GM18505 (cell line): ENCODE measurements around the gene CLDN6.

Experiments used
- ATAC-seq: cut with Tn5 transposase; IDR thresholded peaks from one replicate; pipeline ENCODE4 v1.9.1; 2021; ENCODE audit not compliant: unreplicated experiment
- POLR2A ChIP-seq: IDR thresholded peaks from 4 replicates; pipeline ENCODE4 v1.6.1; 2011; ENCODE audit warnings: borderline replicate concordance; ENCODE audit not compliant: insufficient read depth, insufficient read length; ENCODE audit errors: extremely low read depth

CLDN6 gene

GRCh38 chr16:2987833-2988232 lies 30.1 kb downstream of the CLDN6 start:
- no peak for ATAC-seq
- no peak for TF ChIP-seq POLR2A

GRCh38 chr16:2987286-2987685 lies 30.7 kb downstream of the CLDN6 start:
- ATAC-seq: no peak
- no peak for TF ChIP-seq POLR2A

DNA sequence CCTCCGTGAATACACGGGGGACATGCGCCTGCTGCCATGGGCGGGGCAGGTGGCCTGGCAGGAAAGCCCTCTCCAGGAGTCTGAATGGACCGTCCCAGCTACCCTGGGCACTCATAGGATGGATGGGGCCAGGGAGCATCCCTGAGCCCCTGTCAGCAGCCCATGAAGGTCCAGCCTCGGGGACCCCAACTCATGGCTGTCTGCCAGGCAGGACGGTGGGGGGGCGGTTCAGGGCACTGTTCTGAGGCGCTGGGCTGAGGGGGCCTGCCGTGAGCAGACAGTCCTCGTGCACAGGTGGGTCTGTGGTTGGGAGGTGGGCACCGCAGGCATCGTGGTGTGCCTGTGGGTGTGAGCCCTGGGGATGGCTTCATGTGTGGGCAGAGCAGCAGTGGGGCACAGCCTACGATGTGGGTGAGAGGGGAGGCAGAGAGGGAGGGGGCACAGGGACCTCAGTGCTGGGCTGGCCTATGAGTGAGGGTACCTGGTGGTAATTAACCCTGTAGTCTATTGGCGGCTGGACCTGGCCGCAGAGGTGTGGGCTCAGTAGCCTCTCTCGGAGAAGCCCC lies 31.3 kb downstream of the CLDN6 start:
- TF ChIP-seq POLR2A: no peak
- no peak for ATAC-seq

DNA sequence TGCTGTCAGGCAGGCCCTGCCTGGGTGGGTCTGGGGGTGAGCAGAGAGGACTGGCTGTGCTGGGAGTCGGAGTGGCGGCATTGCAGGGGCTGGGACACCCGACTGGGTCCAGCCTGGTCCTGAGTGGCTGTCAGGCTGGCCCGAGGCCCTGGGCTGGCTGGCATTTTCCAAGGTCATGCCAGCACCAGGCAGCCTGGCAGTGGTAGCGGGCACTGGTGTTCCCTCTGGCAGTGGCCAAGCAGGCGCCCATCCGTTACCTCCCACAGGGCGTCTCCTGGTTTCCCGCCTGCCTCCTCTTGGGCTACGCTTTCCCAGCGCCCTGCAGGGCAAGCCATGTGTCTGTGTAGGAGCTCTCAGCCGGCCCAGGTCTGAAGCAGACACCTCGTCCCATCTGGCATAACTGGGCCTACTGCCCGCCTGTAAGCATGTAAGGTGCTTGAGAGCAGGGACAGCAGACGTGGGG lies 32.1 kb downstream of the CLDN6 start:
- no peak for TF ChIP-seq POLR2A
- ATAC-seq: no peak

DNA sequence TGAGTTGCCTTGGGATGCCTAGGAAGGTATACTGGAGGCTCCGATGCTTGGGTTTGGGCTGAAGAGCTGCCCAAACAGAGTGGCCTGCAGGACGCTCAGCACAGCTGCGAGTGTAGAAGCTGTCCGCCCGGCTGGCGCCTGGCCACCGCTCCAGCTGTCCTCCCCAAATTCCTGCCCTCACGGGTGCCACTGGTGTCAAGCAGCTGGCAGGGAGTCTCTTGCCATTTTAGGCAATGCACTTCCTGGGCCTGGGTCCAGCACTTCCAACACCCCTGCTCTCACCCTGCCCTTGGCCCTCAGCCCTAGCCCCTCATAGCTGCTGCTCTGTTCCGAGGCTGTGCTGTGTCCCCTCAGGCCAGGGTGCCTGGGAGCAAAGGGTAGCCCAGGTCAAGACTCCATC lies 32.5 kb downstream of the CLDN6 start:
- no peak for ATAC-seq
- TF ChIP-seq POLR2A: no peak

DNA sequence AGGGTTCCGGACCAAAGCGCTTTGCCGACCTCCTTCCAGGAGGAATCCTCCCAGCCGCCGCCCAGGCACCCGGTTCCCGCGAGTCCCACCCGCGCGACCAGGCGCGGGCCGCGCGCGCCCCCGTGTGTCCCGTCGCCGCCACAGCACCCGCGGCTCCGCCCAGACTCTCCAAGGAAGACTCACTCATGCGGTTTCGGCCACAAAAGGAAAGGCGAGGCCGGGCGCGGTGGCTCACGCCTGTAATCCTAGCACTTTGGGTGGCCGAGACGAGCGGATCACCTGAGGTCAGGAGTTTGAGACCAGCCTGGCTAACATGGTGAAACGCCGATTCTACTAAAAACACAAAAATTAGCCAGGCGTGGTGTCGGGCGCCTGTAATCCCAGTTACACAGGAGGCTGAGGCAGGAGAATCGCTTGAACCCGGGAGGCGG lies 34.3 kb downstream of the CLDN6 start:
- ATAC-seq: no peak
- no peak for TF ChIP-seq POLR2A

GRCh38 chr16:2982402-2982801 lies 35.6 kb downstream of the CLDN6 start:
- TF ChIP-seq POLR2A: no peak
- ATAC-seq: no peak

GRCh38 chr16:2981899-2982250 lies 36.1 kb downstream of the CLDN6 start:
- ATAC-seq: no peak
- no peak for TF ChIP-seq POLR2A

DNA sequence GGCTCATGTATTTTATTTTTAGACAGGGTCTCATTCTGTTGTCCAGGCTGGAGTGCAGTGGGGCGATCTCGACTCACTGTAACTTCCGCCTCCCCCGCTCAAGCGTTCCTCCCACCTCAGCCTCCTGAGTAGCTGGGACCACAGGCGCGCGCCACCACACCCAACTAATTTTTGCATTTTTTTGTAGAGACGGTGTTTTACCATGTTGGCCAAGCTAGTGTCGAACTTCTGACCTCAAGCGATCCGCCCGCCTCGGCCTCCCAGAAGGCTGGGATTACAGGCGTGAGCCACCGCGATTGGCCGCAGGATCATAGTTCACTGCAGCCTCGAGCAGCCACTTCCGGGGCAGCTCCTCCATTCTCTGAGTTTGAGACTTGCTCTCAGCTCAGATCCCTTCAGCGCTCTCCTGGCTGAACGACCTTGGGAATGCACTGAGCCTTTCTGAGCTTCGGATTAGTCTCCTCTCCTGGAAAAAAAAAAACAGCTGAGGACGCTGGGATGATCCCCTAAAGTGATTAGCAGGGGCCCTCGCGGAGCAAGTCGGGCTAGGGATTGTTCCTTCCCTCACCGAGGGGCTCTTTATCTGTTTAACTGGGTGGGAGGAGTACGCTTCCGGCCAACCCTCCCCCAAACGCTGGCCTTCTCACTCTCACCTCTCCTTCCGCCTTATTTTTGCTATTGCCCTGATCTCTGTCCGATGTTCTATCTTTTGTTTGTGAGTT lies 36.6 kb downstream of the CLDN6 start:
- no peak for ATAC-seq

DNA sequence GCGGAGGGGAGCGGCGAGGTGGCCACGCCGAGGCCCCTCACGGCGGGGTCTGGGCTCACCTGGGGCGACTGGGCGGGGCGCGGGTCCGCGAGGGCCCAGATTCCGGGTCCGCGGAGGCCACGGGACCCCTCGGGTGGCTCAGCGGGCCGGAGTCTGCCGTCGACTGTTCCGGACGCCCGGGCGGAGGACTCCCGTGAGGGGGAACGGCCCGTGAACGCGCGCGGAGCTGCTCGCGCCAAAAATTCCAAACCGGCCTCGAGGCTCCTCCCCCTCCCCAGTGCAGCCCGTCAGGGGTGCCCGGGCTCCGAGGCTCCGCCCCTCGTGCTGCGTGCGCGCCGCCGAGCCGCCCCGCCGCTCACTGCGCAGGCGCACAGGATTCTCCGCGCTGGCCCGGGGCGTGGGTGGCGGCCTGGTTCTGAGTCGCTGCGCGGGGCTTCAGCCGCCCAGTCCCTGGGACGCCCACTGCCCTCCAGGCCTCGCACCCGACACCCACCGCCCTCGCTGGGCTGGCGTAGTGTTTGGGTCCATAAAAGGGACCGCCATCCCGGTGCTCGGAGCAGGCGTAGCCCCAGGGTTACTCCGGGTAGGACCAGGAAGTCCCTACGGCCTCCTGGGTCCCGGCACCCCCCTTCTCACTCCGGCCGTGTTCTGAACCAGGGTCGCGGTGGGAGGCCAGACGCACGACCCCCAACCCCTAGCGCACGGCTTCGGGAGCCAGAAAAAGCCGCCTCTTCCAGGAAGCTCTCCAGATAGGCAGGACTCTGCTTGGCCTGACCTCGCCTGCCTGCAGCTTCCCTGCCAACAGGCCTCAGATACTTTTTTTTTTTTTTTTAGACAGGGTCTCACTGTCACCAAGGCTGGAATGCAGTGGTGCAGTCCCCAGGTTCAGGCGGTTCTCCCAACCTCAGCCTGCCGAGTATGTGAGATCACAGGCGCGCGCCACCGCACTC lies 37.5 kb downstream of the CLDN6 start, which contains the start of gene PKMYT1:
TSS of gene PKMYT1 (minus strand) at position 220 of the 950 bp plus-strand sequence. CDS start 789 bp downstream, outside the sequence.
- peak; percentile 95 for TF ChIP-seq POLR2A
- ATAC-seq: peak; percentile 62

More for the DNA sequence above, 36.6 kb downstream of the CLDN6 start:
- TF ChIP-seq POLR2A: no peak

DNA sequence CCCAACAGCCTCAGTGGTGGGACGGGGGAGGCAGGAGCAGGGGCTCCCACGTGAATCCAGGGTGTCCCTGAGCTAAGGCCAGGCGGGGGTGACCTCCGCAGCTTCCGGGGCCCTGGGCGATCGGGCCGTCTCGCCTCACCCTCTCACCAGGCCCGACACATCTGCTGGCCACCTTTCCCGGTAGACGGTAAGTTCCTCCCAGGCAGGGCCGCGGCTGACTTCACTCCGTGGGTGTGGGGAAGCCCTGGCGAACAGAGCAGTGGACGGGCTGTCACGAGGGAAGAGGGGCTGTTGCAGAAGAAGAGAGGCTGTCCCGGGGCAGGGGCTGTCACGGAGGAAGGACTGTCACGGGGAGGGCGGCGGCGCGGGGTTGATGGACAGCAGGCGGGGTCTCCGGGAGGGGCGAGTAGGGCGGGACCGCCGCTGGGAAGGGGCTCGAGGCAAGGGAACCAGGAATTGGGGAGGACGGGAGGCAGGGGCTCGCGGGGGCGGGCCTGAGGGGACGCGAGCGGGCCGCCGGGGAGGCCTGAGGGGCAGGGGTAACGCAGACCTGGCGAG lies 38.2 kb downstream of the CLDN6 start:
- no peak for ATAC-seq
- no peak for TF ChIP-seq POLR2A

DNA sequence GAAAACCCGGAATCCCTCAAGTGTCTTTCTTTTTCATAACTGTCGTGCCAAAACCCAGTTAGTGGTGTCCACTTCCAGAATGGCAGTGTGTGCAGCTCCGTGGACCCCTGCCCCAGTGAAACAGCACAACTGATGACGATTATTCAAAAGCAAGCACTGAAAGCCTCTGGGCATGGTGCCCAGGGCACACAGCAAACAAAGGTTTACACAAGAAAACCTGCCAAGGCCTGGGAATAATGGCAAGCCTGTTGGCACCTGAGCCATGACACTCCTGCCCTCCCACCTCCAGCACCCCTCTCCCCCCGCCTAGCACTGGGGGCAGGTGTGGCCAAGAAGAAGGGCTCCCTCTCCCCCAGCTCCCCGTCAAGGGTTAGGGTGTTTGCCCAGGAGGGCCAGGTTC lies 40.5 kb downstream of the CLDN6 start:
- TF ChIP-seq POLR2A: no peak
- ATAC-seq: no peak

DNA sequence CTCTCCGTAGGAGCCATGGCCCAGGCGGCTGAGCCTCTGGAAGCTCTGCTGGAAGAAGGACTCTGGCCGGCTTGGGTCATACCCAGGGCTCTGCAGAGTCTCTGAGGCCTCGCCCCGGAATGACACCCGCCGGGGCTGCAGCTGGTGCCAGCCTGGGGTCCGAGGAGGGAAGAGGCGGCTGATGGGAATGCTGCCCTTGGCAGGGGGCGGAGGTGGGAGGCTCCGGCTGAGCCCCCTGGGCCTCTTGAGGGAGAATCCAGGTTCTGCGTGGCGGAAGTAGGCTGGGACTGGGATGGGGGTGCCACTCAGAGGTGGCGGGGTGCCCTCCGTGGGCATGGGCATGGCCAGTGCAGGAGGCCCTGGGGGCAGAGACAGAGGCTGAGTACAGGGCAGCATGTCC lies 41.3 kb downstream of the CLDN6 start:
- ATAC-seq: no peak
- no peak for TF ChIP-seq POLR2A
